ENCODE measurements around the gene HIVEP1.
"Not testable (repeated sequence)": the region's sequence is repeated elsewhere in the genome, so short reads cannot be mapped to it uniquely, and the experiment has no call there.

HIVEP1 gene

GRCh38 chr6:12099623-12100338, 87.7 kb downstream of the HIVEP1 start:
- no peak overlapping the region for H3K4me3 ChIP-seq (ENCODE audit: low read depth, low read length)
- TF ChIP-seq CTCF (IDR thresholded peaks at IDR 0.05; ENCODE audit: low read depth, low read length) = no peak

GRCh38 chr6:12101048-12101447, 88.9 kb downstream of the HIVEP1 start:
- TF ChIP-seq CTCF (IDR thresholded peaks at IDR 0.05; ENCODE audit: low read depth, low read length) = no peak
- no peak overlapping the region for H3K4me3 ChIP-seq (ENCODE audit: low read depth, low read length)

GRCh38 chr6:12101653-12102312, 89.7 kb downstream of the HIVEP1 start:
- no peak for TF ChIP-seq CTCF (IDR thresholded peaks at IDR 0.05; ENCODE audit: low read depth, low read length)

GRCh38 chr6:12102350-12102749, 90.2 kb downstream of the HIVEP1 start:
- H3K4me3 ChIP-seq (ENCODE audit: low read depth, low read length) = no peak overlapping the region

More at GRCh38 chr6:12101653-12102312, 89.7 kb downstream of the HIVEP1 start:
- H3K4me3 ChIP-seq (ENCODE audit: low read depth, low read length) = no peak overlapping the region

GRCh38 chr6:12103158-12103557, 91.0 kb downstream of the HIVEP1 start:
- no peak for TF ChIP-seq CTCF (IDR thresholded peaks at IDR 0.05; ENCODE audit: low read depth, low read length)
- no peak overlapping the region for H3K4me3 ChIP-seq (ENCODE audit: low read depth, low read length)

More at GRCh38 chr6:12102350-12102749, 90.2 kb downstream of the HIVEP1 start:
- TF ChIP-seq CTCF (IDR thresholded peaks at IDR 0.05; ENCODE audit: low read depth, low read length) = no peak

- no peak overlapping the region for H3K4me3 ChIP-seq (ENCODE audit: low read depth, low read length)
- TF ChIP-seq CTCF (IDR thresholded peaks at IDR 0.05; ENCODE audit: low read depth, low read length) = no peak
These were observed 93.2 kb downstream of the HIVEP1 start for GRCh38 chr6:12105271-12105670.

GRCh38 chr6:12108376-12108775, 96.3 kb downstream of the HIVEP1 start:
- H3K4me3 ChIP-seq (ENCODE audit: low read depth, low read length) = not testable (repeated sequence)

Measured in WI38 (cell line).